GM18861 (cell line): ENCODE data around the gene KIF19.

Source experiments
- ATAC-seq: cut with Tn5 transposase; IDR thresholded peaks from one replicate; pipeline ENCODE4 v1.9.1; 2021; ENCODE audit not compliant: unreplicated experiment

KIF19 gene

DNA sequence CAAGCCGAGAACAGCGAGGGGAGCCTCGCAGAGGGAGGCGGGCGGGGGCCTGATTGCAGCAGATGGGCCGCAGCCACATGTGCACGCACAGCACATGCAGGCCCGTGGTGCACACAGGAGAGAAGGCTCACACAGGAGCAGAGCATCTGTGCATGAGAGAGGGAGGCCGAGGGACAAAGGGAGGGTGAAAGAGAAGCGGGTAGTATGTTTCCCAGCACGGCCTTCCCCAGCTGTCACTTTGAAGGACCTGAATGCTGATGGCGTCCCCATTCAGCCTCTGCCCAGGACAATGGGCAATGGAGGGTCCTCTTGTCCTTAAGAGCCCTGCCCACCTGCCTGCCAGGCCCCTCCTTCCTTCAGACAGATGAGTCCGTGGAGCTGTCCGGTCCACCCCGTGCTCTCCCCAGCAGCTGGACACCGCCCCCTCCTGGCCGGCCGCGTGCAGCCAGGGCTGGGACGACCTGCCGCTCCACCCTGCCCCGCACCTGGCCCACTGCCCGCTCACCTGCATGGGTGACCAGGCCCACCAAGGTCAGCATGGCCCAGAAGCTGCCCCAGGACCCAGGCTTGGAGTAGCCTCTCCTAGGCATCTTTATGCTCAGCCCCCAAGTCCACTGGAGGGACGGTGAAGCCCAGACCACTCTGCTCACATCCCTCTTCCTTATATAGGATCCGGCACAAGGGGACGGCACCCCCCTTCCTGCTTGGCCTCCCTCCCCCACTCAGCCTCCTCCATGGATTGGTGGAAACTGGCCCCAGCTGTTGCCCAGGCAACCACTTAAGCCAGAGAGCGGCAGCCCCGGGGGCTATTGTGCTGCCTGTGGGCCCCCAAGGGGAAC is 35.4 kb downstream of the KIF19 start, which contains the start of gene BTBD17:
Gene BTBD17, minus strand, starts transcription at position 639 of the 839 bp plus-strand sequence. Its CDS starts 49 bp downstream, at position 590.
- ATAC-seq: no peak

DNA sequence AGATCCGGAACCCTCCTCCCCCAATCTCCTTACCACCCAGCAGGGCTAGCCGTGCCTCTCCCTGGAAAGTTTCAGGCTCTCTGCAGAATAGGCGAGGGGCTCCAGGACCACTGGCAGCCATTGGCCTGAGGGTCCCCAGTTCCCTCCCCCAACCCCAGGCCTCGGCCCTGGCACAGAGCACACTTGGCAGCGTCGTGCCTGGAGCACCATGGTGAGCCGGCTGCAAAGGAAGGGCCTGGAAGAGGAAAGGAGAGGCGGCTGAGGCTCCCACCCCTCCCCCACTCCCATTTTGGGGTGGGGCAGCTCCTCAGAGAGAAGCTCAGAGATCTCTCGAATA is 36.0 kb downstream of the KIF19 start:
- ATAC-seq: no peak

DNA sequence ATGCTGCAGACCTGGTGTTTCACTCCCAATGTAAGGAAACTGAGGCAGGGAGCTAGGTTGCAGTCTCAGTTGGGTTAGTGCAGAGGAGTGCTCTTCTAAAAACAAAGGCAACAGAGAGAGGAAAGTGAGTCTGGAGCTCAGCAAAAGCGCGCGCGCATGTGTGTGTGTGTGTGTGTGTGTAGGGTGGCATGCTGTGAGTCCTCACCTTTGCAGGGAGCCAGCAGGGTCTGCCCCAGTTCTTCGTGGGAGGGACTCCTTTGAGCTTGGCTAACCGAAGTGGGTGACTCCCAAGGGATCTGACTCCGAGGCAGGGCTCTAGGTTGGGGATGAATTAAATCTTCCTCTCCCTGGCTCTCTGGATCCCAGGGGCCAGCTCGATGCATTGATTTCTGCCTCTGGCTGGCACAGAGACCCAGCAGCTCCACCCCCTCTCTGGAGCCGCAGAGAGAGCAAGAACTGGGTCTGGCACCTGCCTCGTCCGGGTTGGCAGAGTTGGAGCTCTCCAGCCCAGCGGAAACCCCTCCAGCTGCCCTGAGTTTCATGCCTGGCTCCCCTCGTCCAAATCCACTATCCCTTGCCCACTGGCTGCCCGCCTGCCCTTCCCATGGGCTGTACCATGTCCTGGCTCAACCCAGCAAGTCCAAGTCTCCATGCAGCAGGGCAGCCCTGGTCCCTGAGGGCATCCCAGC is 36.9 kb downstream of the KIF19 start:
- no peak for ATAC-seq

DNA sequence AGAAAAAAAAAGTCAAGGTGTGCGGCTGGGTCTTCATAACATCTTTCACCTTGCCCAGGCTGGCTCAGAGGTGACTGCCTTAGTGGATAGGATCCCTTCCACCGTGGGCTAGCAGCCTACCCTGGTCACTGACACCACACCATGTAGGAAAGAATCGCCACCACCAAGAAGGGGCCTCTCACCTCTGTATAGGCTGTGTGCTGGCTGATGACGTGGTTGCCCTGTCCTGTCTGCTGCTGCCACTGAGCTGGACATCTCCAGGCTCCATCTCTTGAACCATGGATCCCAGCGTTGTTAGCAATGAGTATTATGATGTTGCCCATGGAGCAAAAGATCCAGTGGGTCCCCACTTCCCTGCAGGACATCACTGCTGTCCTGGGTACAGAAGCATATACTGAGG is 41.2 kb downstream of the KIF19 start, which contains the start of gene GPR142:
Gene GPR142, plus strand, starts transcription at position 301 of the 400 bp plus-strand sequence. CDS start 2,035 bp downstream, outside the sequence.
- ATAC-seq: no peak

DNA sequence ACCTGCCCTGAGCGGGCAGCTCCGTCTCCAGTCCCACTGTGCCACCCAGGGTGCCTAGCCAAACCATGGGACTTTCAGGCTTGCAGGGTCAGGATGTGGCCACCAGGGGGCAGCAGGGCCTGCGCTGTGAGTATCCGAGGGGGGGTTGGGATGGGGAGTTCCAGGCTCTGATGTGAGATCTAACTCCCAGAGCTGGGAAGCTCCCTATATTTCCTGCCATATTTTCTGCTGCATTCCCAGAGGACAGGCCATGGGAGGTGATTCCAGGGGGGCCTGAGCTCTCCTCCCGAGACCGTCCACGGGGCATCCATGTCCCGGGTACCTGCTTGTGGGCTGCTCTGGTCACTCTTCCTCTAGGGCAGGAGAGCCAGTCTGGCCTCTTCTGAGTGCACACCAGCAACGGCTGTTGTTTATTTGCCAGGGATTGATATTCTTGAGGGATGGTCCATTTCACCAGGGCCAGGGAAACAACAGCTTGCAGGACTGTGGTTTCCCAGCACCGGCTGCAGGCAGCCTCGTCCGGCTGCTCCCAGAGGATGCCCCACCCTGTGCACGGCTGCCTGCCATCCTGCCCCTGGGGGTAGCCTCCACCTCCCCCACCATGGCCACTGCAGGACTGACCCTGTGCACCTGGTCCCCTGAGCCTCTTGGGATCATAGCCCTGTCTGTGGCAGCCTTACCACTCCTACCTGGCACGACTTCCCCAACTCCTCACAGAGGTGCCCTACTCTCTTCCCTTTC is 42.5 kb downstream of the KIF19 start:
- ATAC-seq: no peak

DNA sequence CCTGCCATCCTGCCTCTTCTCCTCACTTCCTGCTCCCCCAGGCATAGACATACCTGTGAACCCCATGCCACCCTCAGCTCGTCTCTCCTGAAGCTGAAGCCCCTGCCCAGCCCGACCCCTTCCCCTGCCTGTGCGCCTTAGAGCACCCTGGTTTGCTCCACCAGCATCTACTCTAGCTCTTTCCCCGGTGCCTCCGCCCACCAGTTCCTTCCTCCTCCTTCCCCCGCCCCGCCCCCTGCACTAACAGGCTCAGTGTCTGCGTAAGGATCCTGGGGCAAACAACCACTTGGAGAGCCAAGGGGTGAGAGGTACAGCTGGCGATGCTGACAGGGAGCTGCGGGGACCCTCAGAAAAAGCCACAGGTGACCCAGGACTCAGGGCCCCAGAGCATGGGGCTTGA is 43.2 kb downstream of the KIF19 start:
- ATAC-seq: no peak

DNA sequence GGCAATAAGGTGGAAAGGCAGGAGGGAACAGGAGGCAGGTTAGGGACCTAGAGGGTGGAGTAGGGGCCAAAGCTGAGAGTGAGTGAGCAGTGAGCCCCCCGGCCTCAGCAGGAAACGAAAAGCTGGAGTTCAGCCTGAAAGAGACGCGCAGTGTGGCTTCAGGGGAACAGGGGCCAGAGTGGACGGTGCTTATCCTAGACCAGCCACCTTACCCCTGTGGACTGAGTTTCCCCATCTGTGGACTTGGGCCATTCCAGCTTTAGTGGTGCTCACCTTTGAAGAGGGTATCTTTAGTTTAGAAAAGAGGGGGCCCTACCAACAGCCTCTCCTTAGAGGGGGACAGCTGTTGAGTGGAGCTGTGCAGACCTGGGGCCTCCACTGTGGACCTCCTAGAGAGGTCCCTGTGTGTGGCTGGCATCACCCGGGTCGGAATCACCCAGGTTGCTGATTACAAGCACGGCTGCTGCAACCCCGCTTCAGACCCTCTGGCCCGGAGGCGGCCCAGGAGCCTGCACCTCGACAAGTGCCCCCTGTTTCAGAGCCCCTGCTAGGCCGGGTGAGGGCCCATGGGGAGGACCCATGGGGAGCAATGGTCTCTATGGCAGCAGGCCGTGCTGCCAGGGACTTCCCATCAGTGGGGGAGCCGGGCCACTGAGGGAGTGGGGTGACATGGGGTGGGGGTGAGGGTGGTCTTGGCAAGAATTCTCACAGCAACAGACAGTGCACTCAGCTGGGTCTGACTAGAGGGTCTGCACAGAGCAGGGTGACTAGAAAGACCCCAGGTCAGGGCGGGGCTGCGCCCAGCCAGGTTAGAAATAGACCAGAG is 43.9 kb downstream of the KIF19 start:
- no peak for ATAC-seq

DNA sequence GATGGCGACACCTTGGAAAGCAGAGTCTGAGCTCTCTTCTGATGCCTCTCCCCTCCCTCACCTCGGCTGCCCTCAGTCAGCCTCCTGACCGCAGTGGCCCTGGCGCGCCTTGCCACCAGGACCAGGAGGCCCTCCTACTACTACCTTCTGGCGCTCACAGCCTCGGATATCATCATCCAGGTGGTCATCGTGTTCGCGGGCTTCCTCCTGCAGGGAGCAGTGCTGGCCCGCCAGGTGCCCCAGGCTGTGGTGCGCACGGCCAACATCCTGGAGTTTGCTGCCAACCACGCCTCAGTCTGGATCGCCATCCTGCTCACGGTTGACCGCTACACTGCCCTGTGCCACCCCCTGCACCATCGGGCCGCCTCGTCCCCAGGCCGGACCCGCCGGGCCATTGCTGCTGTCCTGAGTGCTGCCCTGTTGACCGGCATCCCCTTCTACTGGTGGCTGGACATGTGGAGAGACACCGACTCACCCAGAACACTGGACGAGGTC is 45.7 kb downstream of the KIF19 start:
- ATAC-seq: no peak

DNA sequence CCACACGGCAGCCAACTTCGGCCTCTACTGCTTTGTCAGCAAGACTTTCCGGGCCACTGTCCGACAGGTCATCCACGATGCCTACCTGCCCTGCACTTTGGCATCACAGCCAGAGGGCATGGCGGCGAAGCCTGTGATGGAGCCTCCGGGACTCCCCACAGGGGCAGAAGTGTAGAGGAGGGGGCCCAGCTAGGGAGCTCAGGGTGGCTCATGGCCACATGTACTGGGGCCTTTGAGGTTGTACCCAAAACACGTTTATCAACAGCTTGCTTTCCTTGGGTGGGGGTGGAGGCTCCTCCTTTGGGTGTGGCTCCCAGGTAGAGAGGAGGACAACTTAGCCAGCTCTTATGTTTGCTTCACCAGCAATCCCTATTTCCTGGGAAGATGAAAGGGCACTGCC is 46.4 kb downstream of the KIF19 start:
- ATAC-seq: no peak

DNA sequence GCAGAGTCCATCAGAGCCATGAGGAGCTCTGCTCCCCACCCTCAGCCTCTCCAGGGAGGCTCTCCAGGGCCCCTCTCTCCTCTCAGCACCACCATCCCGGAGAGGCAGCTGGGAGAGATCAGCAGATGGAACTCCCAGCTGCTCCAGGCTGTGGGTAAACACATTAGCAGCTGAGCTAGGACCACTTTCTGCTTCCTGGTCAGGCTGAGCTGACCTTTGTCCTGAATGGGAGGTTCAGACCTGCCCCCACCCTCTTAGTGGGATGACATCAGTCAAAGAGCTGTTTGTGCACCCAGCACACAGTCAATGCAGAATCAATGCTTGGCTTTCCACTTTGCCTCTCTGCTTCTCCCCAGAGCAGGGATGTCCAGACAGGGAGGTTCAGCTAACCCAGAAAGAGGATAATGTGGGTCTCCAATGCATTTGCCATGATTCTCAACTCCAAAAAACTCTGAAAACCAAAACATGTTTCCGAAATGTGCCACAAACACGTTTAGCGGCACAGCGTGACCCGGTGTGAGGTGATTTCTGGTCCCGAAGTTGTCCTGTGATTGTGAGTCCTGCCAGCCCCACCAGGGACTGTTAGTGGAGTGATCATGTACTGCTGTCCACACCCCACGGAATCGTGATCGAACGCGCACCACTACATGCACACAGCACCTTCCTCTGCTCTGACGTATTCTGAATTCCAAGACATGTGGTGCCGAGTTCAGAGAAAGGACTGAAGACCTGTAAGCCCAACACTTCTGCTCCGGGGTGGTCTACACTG is 48.0 kb downstream of the KIF19 start:
- ATAC-seq: no peak

DNA sequence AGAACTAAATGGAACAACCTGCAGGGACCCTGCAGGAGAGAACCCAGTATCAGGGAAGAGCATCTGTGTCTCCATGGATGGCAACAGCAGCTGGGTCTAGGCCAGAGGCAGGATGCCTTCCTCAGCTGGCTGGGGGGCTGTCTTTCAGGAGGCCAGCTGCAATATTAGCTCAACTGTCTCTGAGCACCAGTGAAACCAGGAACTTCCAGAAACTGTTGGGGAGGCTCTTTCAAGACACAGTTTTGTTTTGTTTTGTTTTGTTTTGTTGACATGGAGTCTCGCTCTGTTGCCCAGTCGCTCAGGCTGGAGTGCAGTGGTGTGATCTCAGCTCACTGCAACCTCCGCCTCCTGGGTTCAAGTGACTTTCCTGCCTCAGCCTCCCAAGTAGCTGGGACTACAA is 48.8 kb downstream of the KIF19 start:
- ATAC-seq: no peak

DNA sequence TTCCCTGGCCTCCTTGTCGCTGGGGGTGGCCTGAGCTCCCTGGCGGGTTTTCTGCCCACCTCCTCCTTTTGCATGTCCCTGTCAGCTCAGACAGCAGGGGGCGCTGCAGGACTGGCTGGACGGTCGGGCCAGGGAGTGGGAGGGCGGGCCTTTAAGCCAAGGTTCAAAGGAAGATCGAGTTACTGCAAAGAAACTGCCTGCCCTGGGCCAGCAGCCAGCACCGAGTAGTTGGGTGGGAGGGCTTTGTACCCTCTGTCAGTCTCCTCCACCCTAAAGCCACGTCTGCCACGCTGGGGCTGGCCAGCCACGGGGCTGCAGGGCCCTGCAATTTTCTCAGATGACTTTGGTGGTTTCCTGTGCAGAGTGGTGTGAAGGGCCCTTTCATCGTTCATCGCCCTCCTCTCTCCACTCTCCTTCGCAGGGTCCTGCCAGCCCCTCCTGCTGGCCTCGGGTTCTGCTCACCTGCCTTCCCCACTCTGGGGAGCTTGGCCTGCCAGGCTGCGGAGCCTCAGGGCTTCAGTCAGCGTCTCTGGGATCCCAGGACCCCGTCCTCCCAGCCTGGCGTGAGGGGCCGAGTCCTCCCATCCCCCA is 53.6 kb downstream of the KIF19 start:
- ATAC-seq: no peak

DNA sequence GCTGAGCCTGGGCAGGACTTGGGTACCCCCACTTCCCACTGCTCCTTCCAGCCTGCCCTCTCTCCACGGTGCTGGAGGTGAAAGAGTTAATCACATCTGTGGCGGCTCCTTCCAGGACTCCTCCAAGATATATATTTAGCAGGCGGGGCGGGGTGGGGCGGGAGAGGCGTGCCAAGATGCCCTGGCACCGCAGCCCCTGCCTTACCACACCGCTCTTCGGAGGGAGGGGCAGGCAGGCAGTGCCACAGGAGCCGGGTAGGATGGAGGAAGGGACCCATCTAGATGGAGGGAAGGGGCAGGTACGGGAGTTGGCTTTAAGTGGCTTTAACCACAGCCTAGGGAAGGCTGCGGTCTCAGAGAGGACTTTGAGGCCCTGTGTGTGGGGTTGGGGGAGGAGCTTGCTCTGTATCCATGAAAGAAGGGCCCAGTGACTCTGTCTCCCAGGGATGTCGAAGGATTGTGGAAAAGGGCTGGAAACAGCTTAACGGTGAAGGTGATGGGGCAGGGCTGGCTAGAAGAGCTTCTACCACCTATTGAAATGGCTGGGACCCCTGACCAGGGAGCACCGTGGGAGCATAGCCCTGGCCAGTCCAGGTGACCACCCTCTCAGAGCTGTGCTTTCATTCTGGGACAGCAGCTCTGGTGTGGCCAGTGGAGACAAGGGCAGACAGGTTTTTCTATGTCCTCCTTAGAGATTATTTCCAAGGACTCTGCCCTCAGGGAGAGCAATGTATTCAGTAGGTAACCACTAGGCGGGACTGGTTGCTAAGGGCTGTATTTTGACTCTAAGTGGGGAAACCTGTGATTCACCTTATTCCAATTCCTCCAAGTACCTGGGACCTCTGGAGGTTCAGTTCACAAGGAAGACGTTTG is 54.3 kb downstream of the KIF19 start:
- ATAC-seq: no peak

DNA sequence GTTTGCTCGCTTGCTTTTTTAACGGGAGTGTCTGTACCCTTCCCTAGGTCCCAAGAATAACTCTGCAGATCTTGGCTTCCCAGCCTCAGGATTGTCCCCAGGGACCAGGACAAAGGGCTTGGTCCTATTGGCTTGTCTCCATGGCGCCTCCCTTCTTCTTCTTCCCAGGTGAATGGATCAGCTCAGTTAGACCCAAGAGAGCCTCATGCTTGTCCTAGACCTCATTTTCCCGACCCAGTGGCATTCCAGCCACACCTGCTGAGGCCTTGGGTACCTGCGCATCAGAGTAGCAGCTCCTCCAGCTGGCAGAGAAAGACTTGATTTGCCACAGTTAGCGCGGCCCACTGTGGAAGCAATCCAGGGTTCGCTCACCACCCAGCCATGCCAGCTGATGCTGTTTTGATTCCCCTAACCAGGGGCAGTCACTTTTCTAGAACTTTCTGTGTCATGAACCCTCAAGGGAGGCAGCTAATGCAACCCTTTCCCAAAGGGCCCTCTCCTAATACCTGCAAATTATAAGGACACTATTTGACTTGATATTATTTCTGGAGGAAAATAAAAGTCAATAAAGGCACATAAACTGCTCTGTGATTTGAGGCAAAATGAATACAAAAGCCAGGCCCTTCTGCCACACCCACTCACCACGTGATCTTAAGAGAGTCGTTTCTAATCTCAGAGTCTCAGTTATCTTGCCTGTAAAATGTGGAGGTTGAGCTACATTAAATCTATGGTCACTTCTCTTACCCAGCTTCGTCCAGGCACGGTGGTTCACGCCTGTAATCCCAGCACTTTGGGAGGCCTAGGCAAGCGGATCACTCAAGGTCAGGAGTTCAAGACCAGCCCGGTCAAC is 55.2 kb downstream of the KIF19 start:
- ATAC-seq: no peak

DNA sequence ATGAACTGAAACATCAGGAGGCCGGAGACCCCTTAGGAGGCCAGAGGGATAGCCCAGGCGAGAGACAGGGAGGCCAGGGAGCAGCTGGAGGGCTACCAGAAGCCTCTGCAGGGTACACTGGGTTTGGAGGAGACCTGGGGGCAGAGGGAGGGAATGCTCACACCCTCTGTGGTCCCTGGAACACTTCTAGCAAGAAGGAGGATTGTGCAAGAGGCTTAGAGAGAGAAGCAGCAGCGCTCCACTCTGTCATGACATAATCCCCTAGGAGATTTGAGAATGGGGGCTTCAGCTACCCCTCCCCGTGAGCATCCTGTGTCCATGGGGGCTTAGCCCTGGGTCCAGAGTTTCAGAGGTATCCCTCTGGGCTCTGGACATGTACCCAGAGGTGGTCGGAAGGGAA is 57.1 kb downstream of the KIF19 start:
- no peak for ATAC-seq

DNA sequence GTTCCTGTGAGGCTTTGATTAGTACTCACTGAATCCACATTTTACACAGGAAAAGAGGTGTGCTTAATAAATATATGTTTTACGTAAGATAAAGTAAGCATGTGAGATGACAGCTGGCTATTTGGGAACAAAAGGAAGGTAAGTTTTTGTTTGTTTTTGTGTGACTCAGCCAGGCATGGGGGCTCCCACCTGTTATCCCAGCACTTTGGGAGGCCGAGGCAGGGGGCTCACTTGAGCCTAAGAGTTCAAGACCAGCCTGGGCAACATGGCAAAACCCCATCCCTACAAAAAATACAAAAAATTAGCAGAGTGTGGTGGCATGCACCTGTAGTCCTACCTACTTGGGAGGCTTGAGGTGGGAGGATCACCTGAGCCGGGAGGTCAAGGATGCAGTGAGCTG is 59.2 kb downstream of the KIF19 start:
- ATAC-seq: no peak

DNA sequence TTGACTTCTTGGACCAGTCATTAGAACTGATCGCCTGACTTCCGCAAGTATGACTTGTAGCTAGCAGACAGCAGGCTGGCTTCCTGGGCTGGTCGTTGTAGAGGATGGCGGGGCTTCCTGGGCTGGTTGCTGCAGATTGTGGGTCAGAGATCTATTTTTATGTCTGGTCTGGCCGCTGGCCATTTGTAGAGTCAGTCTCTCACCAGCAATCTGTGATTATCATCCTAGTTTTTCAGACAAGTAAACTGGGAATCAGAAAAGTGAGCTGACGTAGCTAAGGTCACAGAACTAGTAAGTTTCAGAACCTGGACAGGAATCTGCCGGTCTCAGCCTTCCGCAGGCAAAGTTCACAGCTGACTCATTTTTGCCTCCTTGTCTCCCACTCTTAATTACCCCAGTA is 60.4 kb downstream of the KIF19 start:
- ATAC-seq: no peak
